ENCODE data around the gene PATJ. TPM values are rescaled to one million over a fixed set of nuclear protein-coding genes. Genes with fewer than 3 reads are reported as not detected.

The PATJ gene
- total and polyA plus RNA-seq, 2 donors (not counting 3 experiments of a cell fraction or from before 2014, with no cell fraction given), result 1.1 to 3.0 TPM

GRCh38 chr1:61976566-61976965 lies 234.3 kb downstream of the PATJ start:
- no peak for DNase-seq (ENCODE audit: low read depth, low spot score)
- POLR2A ChIA-PET, result no interaction called here
- Histone ChIP-seq H3K27ac (ENCODE audit: insufficient read depth, low read depth, low read length) (no peak overlapping the region), H4K20me1 (replicated peaks; ENCODE audit: control insufficient read depth, extremely low read depth, insufficient read depth, low read length) (no peaks in the 10 kb centered on the region), H3K9ac (replicated peaks; ENCODE audit: extremely low read depth, insufficient read depth, low read length) (no peak overlapping the region), H3K4me3 (replicated peaks in 1 of 3; ENCODE audit: insufficient read depth in 1 of 3, low read depth in 1 of 3, low read length in 3 of 3) (no peak overlapping the region), H3K79me2 (ENCODE audit: control insufficient read depth, insufficient read depth, low read length) (no peaks in the 10 kb centered on the region), H3K4me2 (ENCODE audit: insufficient read depth, low read length) (no peak overlapping the region), H3K4me1 (ENCODE audit: control insufficient read depth, extremely low read depth, insufficient read depth, low read length) (no peaks in the 10 kb centered on the region), H3K9me1 (replicated peaks; ENCODE audit: control insufficient read depth, extremely low read depth, insufficient read depth, low read length) (no peaks in the 10 kb centered on the region), H3K27me3 (ENCODE audit: control insufficient read depth in 2 of 2, insufficient read depth in 2 of 2, low read length in 2 of 2) (no peaks in the 10 kb centered on the region), H3K9me3 (replicated peaks; ENCODE audit: control insufficient read depth, insufficient read depth, low read length) (no peaks in the 10 kb centered on the region), H2AFZ (ENCODE audit: low read depth, low read length) (no peak overlapping the region), H3K36me3 (ENCODE audit: control insufficient read depth in 2 of 2, extremely low read depth in 1 of 2, insufficient read depth in 2 of 2, low read length in 2 of 2) (no peaks in the 10 kb centered on the region)
- intact Hi-C loops (cut with micrococcal nuclease) (no loop called here), dilution Hi-C loops (cut with MboI; ENCODE audit: extremely low pct_ligation_motif_present, low sequenced_read_pairs) (no loop called here)
- no TSS peak for BruUV-seq (replicated peaks)
- TF ChIP-seq MYC (IDR thresholded peaks at IDR 0.05; ENCODE audit: low read depth, low read length) (no peak), POLR2AphosphoS5 (IDR thresholded peaks at IDR 0.05; ENCODE audit: insufficient read depth, low read depth, low read length) (no peak), CTCF (IDR thresholded peaks at IDR 0.05; ENCODE audit: extremely low read depth in 1 of 2, insufficient read depth in 1 of 2, low read depth in 1 of 2, low read length in 2 of 2) (no peak), MAX (IDR thresholded peaks at IDR 0.05; ENCODE audit: insufficient read depth, insufficient read length) (no peak), EZH2 (IDR thresholded peaks at IDR 0.05; ENCODE audit: borderline replicate concordance, low read depth, low read length, severe bottlenecking) (no peak), POLR2A (IDR thresholded peaks at IDR 0.05; ENCODE audit: low read depth, low read length) (no peak), JUN (IDR thresholded peaks at IDR 0.05; ENCODE audit: borderline replicate concordance, insufficient read depth, insufficient read length, low read depth) (no peak), FOS (IDR thresholded peaks at IDR 0.05; ENCODE audit: borderline replicate concordance, insufficient read depth, low read length) (no peak), GATA2 (IDR thresholded peaks at IDR 0.05; ENCODE audit: insufficient read depth, insufficient read length, low read depth, low read length) (no peak)
- no peak for FAIRE-seq
- CTCF ChIA-PET, result no interaction called here

Data from endothelial cell of umbilical vein (primary cell).